ENCODE results near the gene RUNX3.
"Not testable (repeated sequence)": the region's sequence is repeated elsewhere in the genome, so short reads cannot be mapped to it uniquely, and the experiment has no call there.

The RUNX3 gene

GRCh38 chr1:24911651-24912155 lies 18.4 kb downstream of the RUNX3 start:
- no peak for DNase-seq

DNA sequence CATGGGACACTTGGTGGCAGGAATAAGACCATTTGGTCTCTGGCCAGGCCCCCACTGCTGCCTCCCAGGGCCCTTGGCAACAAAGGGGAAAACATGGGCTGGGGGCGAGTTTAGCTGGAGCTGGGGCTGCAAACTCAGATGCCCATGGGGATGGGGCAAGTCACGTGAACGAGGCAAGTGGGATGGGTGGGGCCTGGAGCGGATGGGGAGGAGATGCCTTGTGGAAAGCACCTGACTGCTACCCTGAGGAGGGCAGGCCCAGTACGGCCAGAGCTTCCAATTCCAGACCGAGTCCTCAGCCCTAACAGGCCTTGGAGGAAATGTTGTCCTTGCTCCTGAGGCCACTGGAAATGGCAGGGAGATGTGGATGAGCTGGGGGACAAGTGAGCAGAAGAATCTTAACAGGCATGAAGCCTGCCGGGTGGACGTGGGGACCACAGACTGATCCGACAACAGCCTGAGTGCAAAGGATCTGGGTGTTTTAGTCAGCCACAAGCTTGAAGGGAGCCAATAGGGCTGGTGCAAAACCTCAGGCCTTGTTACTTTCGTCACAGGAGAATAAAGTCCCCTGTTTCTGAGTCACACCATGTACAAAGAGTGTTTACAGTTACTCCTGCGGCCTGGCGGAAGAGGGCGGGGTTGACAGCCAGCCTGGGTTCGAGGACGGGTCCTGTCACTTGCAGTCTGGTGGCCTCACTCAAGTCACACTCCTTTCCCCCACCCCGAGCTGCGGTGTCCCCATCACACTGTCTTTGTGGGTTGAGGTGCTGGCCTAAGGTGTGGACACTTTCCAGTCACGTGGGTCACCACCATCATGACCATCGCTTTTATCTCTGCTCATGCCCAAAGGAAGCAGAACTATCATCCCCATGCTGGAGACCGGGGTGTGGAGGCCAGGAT lies 19.1 kb downstream of the RUNX3 start:
- DNase-seq: peak; percentile 51

DNA sequence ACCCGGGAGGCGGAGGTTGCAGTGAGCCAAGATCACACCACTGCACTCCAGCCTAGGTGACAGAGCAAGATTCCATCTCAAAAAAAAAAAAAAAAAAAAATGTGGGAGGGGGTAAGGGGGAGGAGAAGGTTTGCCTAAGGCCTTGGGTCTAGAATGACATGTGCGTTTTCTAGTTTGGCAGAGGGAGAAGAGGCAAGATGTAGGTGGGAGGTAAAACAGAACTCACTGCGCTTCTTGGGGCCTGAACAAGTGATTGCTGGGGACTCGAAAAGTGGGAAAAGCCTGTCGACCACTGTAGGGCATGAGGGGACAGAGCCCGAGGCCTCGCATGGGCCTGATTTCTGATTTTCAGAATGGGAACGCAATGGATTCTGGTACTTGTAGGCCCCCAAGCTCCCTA lies 19.9 kb downstream of the RUNX3 start:
- DNase-seq: no peak

GRCh38 chr1:24909388-24909898 lies 20.6 kb downstream of the RUNX3 start:
- no peak for DNase-seq

GRCh38 chr1:24908591-24909259 lies 21.4 kb downstream of the RUNX3 start:
- DNase-seq: no peak

DNA sequence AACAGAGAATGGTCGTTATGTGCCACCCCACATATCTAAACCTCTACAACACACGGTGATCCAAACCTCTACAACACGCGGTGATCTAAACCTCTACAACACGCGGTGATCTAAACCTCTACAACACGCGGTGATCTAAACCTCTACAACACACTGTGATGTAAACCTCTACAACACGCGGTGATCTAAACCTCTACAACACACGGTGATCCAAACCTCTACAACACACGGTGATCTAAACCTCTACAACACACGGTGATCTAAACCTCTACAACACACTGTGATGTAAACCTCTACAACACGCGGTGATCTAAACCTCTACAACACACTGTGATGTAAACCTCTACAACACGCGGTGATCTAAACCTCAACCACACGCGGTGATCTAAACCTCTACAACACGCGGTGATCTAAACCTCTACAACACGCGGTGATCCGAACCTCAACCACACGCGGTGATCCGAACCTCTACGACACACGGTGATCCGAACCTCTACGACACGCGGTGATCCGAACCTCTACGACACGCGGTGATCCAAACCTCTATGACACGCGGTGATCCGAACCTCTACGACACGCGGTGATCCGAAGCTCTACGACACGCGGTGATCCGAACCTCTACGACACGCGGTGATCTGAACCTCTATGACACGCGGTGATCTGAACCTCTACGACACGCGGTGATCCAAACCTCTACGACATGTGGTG lies 22.3 kb downstream of the RUNX3 start:
- DNase-seq: not testable (repeated sequence)

- DNase-seq: no peak
These were observed 23.2 kb downstream of the RUNX3 start for GRCh38 chr1:24906760-24907490.

DNA sequence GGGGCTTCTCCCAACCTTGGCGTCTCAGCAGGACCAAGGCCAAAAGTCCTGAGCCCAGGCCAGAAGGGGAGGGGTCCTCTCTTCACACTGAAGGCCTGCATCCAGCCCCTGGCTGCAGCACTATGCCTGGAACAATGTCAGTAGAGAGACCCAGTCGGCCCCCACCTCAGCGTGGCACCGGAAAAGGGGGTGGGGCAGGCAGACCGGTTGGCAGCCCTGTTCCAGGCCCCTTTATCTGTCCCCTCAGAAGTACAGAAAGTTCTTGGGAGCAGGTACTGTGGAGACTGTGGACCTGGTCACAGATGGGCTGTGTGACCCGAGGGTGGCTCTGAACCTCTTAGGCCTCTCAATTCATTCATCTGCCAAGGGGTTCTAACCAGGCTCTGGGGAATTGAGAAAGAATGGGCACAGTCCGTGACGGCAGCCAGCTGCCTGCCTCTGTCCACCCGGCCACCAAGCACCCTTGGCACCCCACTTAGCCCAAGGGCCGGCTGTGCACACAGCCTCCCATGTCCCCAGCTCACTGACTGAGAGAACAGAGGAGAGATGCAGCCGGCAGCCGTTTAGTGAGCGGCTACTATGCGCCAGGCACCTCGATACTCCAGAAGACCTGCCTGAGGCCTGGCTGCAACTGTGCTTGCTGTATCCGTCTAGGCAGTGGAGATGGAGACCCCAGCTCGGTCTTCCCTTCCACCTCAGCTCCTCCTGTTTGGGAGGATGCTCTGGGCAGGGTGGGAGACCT lies 23.9 kb downstream of the RUNX3 start:
- no peak for DNase-seq

DNA sequence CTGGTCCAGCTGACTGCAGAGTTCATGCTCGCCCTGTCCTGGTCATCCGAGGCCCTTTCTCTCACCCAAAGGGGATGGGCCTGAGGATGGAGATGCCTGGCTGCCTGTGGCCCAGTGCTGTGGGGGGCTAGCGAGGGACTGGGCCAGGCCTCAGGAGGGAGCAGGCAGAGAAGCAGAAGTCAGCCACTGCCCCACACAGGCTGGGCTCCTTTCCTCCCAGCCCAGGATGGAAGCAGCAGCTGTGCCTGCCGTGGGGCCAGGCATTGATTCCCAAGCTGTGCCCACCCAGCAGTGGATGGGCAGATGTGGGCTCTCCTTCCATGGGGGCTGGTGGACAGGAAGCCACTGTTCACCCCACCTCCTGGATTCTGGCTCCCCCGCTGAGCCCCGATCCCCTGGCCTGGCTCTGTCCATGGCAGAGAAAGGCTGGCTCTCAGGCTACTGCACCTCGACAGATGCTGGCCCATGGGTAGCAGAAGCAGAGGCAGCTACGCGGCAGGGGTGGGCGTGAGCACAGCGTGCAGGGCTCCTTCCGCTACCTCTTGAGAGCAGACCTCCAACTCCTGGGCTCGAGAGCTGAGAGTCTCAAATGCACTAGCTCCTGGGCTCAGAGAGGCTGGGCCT lies 24.6 kb downstream of the RUNX3 start:
- no peak for DNase-seq

DNA sequence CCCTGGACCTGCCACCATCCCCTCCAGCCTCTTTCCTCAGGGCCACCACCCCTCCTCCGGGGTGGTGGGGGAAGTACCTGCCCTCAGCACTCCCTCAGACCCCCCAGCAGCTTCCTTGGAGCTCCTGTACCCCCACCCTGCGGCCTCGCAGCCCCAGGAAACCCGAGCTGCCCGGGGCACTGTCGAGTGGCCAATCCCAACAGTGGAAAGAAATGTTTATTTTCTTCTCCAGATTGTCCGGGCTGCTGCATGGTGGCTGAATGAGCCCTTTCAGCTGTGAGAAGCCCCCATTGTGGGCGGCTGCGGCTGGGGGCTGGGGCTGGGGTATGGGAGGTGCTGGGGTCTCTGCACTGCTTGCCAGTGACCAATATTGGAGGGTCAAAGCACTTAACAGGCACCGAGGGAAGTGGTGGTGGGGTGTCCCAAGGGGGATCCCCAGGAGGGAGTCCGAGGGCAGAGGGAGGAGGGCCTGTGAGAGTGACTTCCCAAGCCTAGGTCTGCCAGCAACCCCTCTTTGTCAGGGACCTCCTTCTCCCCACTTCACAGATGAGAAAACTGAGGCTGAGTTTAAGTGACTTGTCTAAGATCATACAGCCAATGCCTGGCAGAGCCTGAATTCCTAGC lies 25.2 kb downstream of the RUNX3 start:
- no peak for DNase-seq

DNA sequence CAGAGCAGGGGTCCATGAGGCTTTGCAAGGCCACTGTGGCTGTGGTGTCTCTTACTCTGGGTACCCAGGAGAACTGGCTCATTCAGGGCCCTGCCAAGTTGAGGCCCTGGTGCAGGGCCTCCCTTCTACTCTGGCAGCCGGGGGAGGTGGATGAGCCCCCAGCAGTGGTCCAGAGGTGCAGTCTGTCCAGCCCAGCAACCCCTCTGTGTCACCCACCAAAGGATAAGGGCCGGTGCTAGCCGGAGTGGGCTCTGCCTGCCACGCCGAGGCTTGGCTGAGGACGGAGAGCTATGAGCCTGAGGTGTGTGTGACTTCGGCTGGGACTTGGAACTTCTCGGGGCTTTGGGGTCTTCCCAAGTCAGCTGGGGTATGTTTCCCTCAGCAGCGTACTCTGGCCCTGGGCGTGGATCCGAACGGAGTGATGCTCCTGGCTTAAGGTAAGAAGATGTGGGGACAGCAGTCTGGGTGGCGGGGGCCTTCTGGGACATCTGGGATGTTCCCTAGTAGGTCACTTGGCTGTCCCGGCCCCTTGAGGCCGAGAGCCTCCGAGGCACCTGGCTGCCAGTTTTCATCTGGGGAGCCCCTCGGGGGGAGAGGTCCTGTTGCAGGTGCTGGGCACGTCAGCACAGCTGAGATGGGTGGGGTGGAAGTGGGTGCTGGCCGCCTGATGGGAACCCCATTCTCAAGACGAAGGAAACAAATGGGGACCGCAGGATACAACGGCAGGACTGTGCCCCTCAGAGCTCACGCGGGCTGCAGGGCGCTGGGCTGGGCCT lies 25.9 kb downstream of the RUNX3 start:
- DNase-seq: no peak

GRCh38 chr1:24903560-24903954 lies 26.5 kb downstream of the RUNX3 start:
- no peak for DNase-seq

- DNase-seq: no peak
These were observed 27.0 kb downstream of the RUNX3 start for GRCh38 chr1:24903011-24903461.

GRCh38 chr1:24902471-24902891 lies 27.6 kb downstream of the RUNX3 start:
- DNase-seq: no peak

GRCh38 chr1:24901791-24902470 lies 28.1 kb downstream of the RUNX3 start:
- DNase-seq: no peak

DNA sequence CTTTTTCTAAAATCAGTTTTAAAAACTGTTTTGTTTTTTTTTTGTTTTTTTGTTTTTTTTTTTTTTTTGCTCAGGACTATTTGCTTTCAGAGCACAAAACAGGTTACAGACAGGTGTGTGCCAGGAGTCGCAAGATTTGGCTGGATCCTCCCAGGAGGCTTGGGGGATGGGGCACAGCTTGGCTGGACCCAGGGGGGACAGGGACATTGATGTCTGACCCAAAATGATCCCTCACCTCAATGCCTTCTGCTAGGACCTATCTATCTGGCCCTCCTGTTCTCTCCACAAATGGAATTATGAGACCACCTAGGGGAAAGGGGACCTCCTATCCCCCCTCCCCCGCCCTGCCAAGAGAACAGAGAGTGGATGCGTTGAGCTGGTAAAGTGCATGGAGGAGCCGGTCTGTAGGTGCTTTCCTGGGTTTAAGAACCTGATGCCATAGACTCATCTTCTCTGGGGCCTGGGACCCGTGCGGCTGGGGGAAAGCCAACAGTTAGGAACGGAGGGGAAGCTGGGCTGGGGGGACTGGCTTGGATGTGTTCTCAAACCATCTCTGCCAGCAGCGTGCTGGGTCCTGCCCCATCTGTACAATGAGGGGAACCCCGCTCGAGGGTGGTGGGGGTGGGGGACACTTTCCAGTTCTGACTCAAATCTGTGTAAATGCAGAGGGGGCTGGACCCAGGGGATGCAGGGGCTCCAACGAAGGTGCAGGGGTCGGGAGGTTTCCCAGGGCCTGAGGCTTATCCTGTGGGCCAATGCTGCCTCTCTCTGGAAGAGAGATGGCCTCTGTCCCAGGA lies 28.9 kb downstream of the RUNX3 start:
- no peak for DNase-seq

- no peak for DNase-seq
These were observed 29.6 kb downstream of the RUNX3 start for GRCh38 chr1:24900486-24900849.
